Measurements from ENCODE around the gene ZNF576.

The ZNF576 gene

DNA sequence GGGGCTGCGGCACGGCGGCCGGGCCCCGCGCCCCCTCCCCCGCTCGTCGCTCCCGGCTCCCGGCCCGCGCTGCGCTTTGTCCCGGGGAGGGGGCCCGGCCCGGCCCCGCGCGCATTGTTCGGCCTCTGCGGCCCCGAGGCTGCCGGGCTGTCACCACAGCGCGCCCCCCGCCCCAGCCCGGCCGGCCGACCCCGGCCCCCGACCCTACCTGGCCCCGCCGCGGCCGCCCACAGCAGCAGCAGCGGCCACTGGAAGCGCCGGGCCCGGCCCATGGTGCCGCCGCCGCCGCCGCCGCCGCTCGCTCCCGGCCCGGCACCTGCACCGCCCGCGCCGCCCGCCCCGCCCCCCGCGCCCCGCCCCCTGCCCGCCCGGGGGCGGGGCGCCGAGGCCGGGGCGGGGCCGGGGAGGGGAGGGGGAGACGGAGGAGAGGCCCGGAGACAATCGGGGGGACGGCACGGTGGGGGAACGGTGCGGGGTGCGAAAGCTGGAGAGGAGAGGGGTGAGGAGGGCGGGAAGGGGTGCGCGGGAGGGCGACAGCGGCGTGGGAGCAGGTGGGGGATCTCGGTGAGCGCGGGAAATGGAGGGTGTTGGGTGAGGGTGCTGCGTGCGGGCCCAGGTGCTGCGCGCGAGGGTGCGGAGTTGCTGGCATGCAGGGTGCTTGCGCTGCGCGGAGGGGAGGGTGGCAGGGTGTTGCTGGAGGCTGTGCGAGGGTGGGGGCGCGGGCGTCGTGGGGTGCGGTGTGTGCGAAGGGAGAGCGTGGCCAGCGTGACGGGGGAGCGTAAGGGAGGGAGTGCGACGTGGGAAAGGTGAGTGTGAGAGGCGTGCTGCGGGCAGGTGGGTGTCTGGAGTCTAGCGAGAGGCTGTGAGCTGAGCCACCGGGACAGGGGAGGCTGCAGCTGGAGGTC, 43.4 kb downstream of the ZNF576 start, which contains the start of gene CADM4:
CADM4 (minus strand) TSS at position 332 of the 905 bp plus-strand sequence; CDS start at position 272, 60 bp downstream.
- no peak for DNase-seq (ENCODE audit: extremely low read depth, low read depth)
- TF ChIP-seq, protein P1, sequence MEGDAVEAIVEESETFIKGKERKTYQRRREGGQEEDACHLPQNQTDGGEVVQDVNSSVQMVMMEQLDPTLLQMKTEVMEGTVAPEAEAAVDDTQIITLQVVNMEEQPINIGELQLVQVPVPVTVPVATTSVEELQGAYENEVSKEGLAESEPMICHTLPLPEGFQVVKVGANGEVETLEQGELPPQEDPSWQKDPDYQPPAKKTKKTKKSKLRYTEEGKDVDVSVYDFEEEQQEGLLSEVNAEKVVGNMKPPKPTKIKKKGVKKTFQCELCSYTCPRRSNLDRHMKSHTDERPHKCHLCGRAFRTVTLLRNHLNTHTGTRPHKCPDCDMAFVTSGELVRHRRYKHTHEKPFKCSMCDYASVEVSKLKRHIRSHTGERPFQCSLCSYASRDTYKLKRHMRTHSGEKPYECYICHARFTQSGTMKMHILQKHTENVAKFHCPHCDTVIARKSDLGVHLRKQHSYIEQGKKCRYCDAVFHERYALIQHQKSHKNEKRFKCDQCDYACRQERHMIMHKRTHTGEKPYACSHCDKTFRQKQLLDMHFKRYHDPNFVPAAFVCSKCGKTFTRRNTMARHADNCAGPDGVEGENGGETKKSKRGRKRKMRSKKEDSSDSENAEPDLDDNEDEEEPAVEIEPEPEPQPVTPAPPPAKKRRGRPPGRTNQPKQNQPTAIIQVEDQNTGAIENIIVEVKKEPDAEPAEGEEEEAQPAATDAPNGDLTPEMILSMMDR (IDR thresholded peaks at IDR 0.05; ENCODE audit: low read depth, low read length) = no peak

GRCh38 chr19:43640424-43640757, 44.0 kb downstream of the ZNF576 start:
- TF ChIP-seq, protein P1 (IDR thresholded peaks at IDR 0.05; ENCODE audit: low read depth, low read length) = no peak
- DNase-seq (ENCODE audit: extremely low read depth, low read depth) = no peak

GRCh38 chr19:43641333-43641732, 44.9 kb downstream of the ZNF576 start:
- TF ChIP-seq, protein P1 (IDR thresholded peaks at IDR 0.05; ENCODE audit: low read depth, low read length) = no peak
- no peak for DNase-seq (ENCODE audit: extremely low read depth, low read depth)

DNA sequence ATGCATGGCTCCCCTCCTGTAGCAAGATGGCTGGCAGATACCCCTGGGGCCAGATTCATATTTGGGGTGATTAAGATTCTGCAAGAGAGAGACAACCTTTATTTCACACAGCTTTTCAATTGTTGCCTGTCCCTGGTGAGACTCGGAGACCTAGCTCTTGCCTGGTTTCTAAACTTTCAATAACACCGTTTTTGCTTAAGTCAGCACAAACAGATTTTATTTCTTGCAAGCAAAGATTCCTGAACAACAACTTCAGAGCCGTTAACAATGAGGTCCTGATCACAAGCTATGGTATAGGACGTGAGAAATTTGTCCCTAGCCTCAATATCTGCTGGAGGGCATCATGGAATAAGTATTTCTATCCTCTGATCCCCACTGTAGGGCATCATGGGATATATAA, 46.1 kb downstream of the ZNF576 start:
- DNase-seq (ENCODE audit: extremely low read depth, low read depth) = no peak

GRCh38 chr19:43643326-43643725, 46.9 kb downstream of the ZNF576 start:
- TF ChIP-seq, protein P1 (IDR thresholded peaks at IDR 0.05; ENCODE audit: low read depth, low read length) = no peak
- DNase-seq (ENCODE audit: extremely low read depth, low read depth) = no peak

More for the DNA sequence above, 46.1 kb downstream of the ZNF576 start:
- TF ChIP-seq, protein P1 (IDR thresholded peaks at IDR 0.05; ENCODE audit: low read depth, low read length) = no peak

DNA sequence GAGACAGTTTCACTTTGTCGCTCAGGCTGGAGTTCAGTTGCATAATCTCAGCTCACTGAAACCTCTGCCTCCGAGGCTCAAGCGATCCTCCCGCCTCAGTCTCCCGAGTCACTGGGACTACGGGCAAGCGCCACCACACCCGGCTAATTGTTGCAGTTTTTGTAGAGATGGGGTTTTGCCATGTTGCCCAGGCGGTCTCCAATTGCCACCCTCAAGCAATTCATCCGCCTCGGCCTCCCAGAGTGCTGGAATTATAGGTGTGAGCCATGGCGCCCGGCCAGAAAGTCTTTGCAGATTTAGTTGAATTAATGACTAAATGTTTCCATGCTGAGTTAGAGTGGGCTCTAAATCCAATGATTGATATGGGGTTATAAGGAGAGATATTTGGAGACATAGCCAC, 47.8 kb downstream of the ZNF576 start:
- no peak for DNase-seq (ENCODE audit: extremely low read depth, low read depth)
- TF ChIP-seq, protein P1 (IDR thresholded peaks at IDR 0.05; ENCODE audit: low read depth, low read length) = no peak

DNA sequence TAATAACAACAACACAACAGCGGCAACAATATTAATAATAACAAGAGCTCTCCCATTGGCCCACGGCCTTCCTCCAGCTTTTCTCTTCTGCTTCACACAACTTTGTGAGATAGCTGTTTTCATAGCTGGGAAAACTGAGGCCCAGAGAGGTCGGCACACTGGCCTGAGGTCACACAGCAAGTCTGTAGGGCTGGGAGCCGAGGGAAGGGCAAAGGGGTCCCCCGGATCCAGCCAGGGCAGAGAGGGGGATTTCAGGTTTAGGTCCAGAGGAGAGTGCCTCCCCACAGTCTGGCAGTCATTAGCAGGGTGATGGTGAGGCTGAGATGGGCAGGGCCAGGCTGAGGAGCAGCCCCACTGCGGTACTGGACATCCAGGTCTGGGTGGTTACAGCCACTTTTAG, 52.2 kb downstream of the ZNF576 start:
- DNase-seq (ENCODE audit: extremely low read depth, low read depth) = no peak
- TF ChIP-seq, protein P1 (IDR thresholded peaks at IDR 0.05; ENCODE audit: low read depth, low read length) = no peak
